ENCODE results near the gene ACTG1. TPM values are rescaled to one million over a fixed set of nuclear protein-coding genes. Genes with fewer than 3 reads are reported as not detected.
A peak's percentile ranks its signal among the peaks of the same experiment; 100 is the strongest.

Gene ACTG1
- total and polyA plus RNA-seq, 2 of the 13 experiments (the other 11 are each of a cell fraction or from before 2014, with no cell fraction given), result 973 to 1,138 TPM

DNA sequence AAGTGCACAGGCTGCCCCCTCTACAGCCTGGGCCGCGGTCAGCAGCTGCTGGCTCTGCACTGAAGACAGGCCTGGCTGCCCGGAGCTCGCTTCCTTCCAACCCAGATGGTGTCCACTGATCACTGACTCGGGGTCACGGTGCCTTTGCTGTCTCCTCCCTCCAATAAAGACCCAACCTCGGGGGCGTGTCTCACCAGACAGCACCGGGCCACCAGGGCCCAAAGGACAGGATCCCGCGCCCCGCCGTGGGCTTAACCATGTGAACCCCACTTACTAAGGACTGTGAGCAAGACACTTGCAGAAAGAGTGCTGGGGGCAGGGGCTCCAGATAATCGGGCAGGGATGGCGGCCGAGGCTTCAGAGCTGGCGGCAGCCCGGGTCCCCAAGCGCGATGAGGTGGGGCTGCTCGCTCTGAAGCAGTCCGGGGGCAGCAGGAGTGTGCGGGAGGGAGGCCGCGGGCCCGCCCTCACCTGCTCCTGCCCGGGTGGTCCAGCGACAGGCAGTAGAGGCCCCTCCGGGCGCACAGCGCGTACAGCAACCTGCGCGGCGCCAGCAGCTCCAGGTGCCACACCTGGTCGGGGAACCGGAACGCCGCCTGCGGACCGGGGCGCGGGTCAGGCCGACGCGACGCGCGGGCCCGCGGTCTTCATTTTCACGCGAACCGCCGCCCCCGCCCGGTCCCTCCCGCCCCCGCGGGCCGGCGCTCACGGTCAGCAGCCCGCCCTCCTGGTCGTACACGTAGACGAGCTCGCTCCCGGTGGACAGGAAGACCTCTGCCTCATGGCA lies 39.1 kb upstream of the ACTG1 start (continued):
- TF ChIP-seq, protein P1, sequence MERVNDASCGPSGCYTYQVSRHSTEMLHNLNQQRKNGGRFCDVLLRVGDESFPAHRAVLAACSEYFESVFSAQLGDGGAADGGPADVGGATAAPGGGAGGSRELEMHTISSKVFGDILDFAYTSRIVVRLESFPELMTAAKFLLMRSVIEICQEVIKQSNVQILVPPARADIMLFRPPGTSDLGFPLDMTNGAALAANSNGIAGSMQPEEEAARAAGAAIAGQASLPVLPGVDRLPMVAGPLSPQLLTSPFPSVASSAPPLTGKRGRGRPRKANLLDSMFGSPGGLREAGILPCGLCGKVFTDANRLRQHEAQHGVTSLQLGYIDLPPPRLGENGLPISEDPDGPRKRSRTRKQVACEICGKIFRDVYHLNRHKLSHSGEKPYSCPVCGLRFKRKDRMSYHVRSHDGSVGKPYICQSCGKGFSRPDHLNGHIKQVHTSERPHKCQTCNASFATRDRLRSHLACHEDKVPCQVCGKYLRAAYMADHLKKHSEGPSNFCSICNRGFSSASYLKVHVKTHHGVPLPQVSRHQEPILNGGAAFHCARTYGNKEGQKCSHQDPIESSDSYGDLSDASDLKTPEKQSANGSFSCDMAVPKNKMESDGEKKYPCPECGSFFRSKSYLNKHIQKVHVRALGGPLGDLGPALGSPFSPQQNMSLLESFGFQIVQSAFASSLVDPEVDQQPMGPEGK (CRISPR knock-in tag; IDR thresholded peaks at IDR 0.05), result peak; percentile 3; the same call in 1 of the 2 replicates
- no peak for TF ChIP-seq PAX8 (CRISPR knock-in tag; IDR thresholded peaks at IDR 0.05; ENCODE audit: borderline replicate concordance)
- TF ChIP-seq, protein P2, sequence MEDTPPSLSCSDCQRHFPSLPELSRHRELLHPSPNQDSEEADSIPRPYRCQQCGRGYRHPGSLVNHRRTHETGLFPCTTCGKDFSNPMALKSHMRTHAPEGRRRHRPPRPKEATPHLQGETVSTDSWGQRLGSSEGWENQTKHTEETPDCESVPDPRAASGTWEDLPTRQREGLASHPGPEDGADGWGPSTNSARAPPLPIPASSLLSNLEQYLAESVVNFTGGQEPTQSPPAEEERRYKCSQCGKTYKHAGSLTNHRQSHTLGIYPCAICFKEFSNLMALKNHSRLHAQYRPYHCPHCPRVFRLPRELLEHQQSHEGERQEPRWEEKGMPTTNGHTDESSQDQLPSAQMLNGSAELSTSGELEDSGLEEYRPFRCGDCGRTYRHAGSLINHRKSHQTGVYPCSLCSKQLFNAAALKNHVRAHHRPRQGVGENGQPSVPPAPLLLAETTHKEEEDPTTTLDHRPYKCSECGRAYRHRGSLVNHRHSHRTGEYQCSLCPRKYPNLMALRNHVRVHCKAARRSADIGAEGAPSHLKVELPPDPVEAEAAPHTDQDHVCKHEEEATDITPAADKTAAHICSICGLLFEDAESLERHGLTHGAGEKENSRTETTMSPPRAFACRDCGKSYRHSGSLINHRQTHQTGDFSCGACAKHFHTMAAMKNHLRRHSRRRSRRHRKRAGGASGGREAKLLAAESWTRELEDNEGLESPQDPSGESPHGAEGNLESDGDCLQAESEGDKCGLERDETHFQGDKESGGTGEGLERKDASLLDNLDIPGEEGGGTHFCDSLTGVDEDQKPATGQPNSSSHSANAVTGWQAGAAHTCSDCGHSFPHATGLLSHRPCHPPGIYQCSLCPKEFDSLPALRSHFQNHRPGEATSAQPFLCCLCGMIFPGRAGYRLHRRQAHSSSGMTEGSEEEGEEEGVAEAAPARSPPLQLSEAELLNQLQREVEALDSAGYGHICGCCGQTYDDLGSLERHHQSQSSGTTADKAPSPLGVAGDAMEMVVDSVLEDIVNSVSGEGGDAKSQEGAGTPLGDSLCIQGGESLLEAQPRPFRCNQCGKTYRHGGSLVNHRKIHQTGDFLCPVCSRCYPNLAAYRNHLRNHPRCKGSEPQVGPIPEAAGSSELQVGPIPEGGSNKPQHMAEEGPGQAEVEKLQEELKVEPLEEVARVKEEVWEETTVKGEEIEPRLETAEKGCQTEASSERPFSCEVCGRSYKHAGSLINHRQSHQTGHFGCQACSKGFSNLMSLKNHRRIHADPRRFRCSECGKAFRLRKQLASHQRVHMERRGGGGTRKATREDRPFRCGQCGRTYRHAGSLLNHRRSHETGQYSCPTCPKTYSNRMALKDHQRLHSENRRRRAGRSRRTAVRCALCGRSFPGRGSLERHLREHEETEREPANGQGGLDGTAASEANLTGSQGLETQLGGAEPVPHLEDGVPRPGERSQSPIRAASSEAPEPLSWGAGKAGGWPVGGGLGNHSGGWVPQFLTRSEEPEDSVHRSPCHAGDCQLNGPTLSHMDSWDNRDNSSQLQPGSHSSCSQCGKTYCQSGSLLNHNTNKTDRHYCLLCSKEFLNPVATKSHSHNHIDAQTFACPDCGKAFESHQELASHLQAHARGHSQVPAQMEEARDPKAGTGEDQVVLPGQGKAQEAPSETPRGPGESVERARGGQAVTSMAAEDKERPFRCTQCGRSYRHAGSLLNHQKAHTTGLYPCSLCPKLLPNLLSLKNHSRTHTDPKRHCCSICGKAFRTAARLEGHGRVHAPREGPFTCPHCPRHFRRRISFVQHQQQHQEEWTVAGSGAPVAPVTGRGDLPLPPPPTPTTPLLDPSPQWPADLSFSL (CRISPR knock-in tag; IDR thresholded peaks at IDR 0.05), result no peak
- TF ChIP-seq, protein P3, sequence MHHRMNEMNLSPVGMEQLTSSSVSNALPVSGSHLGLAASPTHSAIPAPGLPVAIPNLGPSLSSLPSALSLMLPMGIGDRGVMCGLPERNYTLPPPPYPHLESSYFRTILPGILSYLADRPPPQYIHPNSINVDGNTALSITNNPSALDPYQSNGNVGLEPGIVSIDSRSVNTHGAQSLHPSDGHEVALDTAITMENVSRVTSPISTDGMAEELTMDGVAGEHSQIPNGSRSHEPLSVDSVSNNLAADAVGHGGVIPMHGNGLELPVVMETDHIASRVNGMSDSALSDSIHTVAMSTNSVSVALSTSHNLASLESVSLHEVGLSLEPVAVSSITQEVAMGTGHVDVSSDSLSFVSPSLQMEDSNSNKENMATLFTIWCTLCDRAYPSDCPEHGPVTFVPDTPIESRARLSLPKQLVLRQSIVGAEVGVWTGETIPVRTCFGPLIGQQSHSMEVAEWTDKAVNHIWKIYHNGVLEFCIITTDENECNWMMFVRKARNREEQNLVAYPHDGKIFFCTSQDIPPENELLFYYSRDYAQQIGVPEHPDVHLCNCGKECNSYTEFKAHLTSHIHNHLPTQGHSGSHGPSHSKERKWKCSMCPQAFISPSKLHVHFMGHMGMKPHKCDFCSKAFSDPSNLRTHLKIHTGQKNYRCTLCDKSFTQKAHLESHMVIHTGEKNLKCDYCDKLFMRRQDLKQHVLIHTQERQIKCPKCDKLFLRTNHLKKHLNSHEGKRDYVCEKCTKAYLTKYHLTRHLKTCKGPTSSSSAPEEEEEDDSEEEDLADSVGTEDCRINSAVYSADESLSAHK (CRISPR knock-in tag; IDR thresholded peaks at IDR 0.05; ENCODE audit: borderline replicate concordance), result no peak
- TF ChIP-seq KLF16 (CRISPR knock-in tag; IDR thresholded peaks at IDR 0.05), result 0 out of 4 replicates have a peak, but pooled peaks of 1 of the 2 experiments have one; percentile 49
- TF ChIP-seq ZNF451 (CRISPR knock-in tag; IDR thresholded peaks at IDR 0.05), result no peak
- no peak for TF ChIP-seq ZNF605 (CRISPR knock-in tag; IDR thresholded peaks at IDR 0.05)
- TF ChIP-seq, protein P4, sequence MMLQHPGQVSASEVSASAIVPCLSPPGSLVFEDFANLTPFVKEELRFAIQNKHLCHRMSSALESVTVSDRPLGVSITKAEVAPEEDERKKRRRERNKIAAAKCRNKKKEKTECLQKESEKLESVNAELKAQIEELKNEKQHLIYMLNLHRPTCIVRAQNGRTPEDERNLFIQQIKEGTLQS (CRISPR knock-in tag; IDR thresholded peaks at IDR 0.05), result no peak
- TF ChIP-seq EEA1 (CRISPR knock-in tag; IDR thresholded peaks at IDR 0.05; ENCODE audit: borderline replicate concordance), result no peak
- no peak for TF ChIP-seq ZNF644 (CRISPR knock-in tag; IDR thresholded peaks at IDR 0.05; ENCODE audit: low read depth)
- no peak for TF ChIP-seq ADNP (CRISPR knock-in tag; IDR thresholded peaks at IDR 0.05)
- TF ChIP-seq SETDB1 (CRISPR knock-in tag; IDR thresholded peaks at IDR 0.05; ENCODE audit: borderline replicate concordance), result no peak
- TF ChIP-seq ZNF138 (CRISPR knock-in tag; IDR thresholded peaks at IDR 0.05; ENCODE audit: low read depth), result peak; percentile 34; the same call in 1 of the 2 replicates
- TF ChIP-seq ISL2 (CRISPR knock-in tag; IDR thresholded peaks at IDR 0.05), result no peak
- no peak for TF ChIP-seq ZBTB1 (CRISPR knock-in tag; IDR thresholded peaks at IDR 0.05; ENCODE audit: borderline replicate concordance)
